ENCODE measurements around the gene LMBR1. TPM values are rescaled to one million over a fixed set of nuclear protein-coding genes. Genes with fewer than 3 reads are reported as not detected.
"Not testable (repeated sequence)": the region's sequence is repeated elsewhere in the genome, so short reads cannot be mapped to it uniquely, and the experiment has no call there.

LMBR1 gene
- total RNA-seq, 6 experiments from 2014 or later, result 33.1 to 37.8 (median 36.1) TPM

- Mint-ChIP-seq H3K36me3 (ENCODE audit: low read depth) (no peaks in the 10 kb centered on the region), H3K4me1 (ENCODE audit: low read depth) (peaks cover 7% of the 10 kb centered on the region), H3K27ac (no peak overlapping the region), H3K4me3 (no peak overlapping the region), H3K27me3 (ENCODE audit: insufficient read depth) (peaks cover 13% of the 10 kb centered on the region; the same call in 1 of the 2 replicates), H3K9me3 (no peaks in the 10 kb centered on the region)
- peak; percentile 19 for DNase-seq
- TF ChIP-seq, protein P1, sequence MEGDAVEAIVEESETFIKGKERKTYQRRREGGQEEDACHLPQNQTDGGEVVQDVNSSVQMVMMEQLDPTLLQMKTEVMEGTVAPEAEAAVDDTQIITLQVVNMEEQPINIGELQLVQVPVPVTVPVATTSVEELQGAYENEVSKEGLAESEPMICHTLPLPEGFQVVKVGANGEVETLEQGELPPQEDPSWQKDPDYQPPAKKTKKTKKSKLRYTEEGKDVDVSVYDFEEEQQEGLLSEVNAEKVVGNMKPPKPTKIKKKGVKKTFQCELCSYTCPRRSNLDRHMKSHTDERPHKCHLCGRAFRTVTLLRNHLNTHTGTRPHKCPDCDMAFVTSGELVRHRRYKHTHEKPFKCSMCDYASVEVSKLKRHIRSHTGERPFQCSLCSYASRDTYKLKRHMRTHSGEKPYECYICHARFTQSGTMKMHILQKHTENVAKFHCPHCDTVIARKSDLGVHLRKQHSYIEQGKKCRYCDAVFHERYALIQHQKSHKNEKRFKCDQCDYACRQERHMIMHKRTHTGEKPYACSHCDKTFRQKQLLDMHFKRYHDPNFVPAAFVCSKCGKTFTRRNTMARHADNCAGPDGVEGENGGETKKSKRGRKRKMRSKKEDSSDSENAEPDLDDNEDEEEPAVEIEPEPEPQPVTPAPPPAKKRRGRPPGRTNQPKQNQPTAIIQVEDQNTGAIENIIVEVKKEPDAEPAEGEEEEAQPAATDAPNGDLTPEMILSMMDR (IDR thresholded peaks at IDR 0.05), result no peak
Measured at GRCh38 chr7:156935250-156935649, 42.3 kb upstream of the LMBR1 start.

DNA sequence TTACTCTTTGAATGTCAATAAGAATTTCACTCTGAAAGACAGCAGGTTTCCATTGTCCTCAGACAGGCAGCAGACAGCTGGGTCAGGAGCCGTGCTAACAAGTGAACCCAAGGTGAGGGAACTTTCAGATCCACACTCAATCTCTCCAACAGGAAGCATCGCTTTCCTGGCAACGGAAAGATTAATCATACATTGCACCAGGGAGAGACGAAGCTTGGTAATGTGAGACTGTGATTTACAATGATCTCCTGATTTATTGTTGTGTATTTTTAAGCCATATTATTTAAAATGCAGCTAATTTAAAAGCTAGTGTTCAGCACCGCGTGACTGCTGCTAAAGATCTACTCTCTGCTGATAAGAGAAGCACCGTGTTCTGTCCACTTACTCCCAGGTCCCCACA is 39.0 kb upstream of the LMBR1 start:
- H3K9me3 Mint-ChIP-seq, result no peaks in the 10 kb centered on the region
- no peak overlapping the region for H3K4me3 Mint-ChIP-seq
- peaks cover 17% of the 10 kb centered on the region for H3K27me3 Mint-ChIP-seq (ENCODE audit: insufficient read depth)
- DNase-seq, result no peak
- peaks cover 20% of the 10 kb centered on the region for H3K4me1 Mint-ChIP-seq (ENCODE audit: low read depth)
- H3K36me3 Mint-ChIP-seq (ENCODE audit: low read depth), result no peaks in the 10 kb centered on the region
- H3K27ac Mint-ChIP-seq, result no peak overlapping the region
- TF ChIP-seq, protein P1 (IDR thresholded peaks at IDR 0.05), result no peak

- Mint-ChIP-seq H3K4me3 (no peak overlapping the region), H3K36me3 (ENCODE audit: low read depth) (no peaks in the 10 kb centered on the region), H3K9me3 (no peaks in the 10 kb centered on the region), H3K27ac (no peak overlapping the region), H3K4me1 (ENCODE audit: low read depth) (peaks cover 20% of the 10 kb centered on the region), H3K27me3 (ENCODE audit: insufficient read depth) (peaks cover 14% of the 10 kb centered on the region)
- TF ChIP-seq, protein P1 (IDR thresholded peaks at IDR 0.05), result no peak
- no peak for DNase-seq
Measured at GRCh38 chr7:156929789-156930539, 37.0 kb upstream of the LMBR1 start.

GRCh38 chr7:156928406-156928747 is 35.4 kb upstream of the LMBR1 start:
- TF ChIP-seq, protein P1 (IDR thresholded peaks at IDR 0.05), result no peak
- no peak overlapping the region for H3K4me3 Mint-ChIP-seq
- no peak for DNase-seq
- peaks cover 15% of the 10 kb centered on the region for H3K27me3 Mint-ChIP-seq (ENCODE audit: insufficient read depth)
- no peak overlapping the region for H3K27ac Mint-ChIP-seq
- H3K4me1 Mint-ChIP-seq (ENCODE audit: low read depth), result peaks cover 20% of the 10 kb centered on the region
- no peaks in the 10 kb centered on the region for H3K9me3 Mint-ChIP-seq
- no peaks in the 10 kb centered on the region for H3K36me3 Mint-ChIP-seq (ENCODE audit: low read depth)

DNA sequence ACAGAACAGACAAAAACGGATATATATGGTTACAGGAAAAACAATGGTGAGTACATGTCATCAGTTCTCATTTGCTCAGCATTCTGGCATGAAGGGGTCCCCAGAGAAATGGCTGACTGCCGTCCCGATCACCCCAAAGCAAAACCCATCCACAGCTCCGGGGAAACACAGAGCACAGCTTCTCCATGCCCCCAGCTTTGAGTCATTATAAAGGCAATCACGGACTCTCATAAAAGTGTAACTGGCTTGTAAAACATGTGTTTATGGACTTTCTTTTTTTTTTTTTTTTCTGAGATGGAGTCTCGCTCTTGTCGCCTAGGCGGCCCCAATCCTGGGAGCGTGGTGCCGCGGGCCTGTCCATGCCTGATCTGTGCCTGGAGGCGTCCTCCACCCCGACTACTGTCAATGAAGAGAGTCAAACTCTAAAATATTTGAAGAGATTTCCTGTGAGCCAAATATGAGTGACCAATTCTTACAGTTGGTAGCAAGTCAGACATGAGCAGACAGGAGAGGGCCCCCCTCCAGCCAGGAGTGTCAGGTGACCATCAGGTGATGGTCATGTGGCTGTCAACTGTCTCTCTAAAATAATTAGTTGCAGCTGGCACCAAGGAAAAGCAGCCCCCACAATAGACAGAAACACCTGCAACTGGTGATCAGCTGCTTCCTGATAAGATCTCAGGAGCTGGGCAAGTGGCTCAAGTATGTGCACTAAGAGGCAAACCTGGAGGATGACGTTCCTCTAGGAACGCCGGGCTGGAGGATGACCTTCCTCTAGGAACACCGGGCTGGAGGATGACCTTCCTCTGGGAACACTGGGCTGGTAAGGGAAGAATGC is 34.8 kb upstream of the LMBR1 start:
- TF ChIP-seq, protein P1 (IDR thresholded peaks at IDR 0.05), result no peak
- Mint-ChIP-seq H3K36me3 (ENCODE audit: low read depth) (no peaks in the 10 kb centered on the region), H3K9me3 (no peaks in the 10 kb centered on the region), H3K4me3 (peak overlapping the region; percentile 10), H3K27me3 (ENCODE audit: insufficient read depth) (peaks cover 19% of the 10 kb centered on the region), H3K27ac (no peak overlapping the region), H3K4me1 (ENCODE audit: low read depth) (peaks cover 20% of the 10 kb centered on the region)
- DNase-seq, result no peak

GRCh38 chr7:156925821-156926220 is 32.8 kb upstream of the LMBR1 start:
- not testable (repeated sequence) for H3K27ac Mint-ChIP-seq; DNase-seq; H3K36me3 Mint-ChIP-seq (ENCODE audit: low read depth); H3K4me3 Mint-ChIP-seq; H3K9me3 Mint-ChIP-seq
- Mint-ChIP-seq H3K4me1 (ENCODE audit: low read depth) (peaks cover 13% of the 10 kb centered on the region), H3K27me3 (ENCODE audit: insufficient read depth) (peaks cover 28% of the 10 kb centered on the region)

GRCh38 chr7:156922304-156922703 is 29.3 kb upstream of the LMBR1 start:
- H3K4me3 Mint-ChIP-seq; H3K4me1 Mint-ChIP-seq (ENCODE audit: low read depth); H3K36me3 Mint-ChIP-seq (ENCODE audit: low read depth); H3K27ac Mint-ChIP-seq; DNase-seq; H3K9me3 Mint-ChIP-seq: not testable (repeated sequence)
- H3K27me3 Mint-ChIP-seq (ENCODE audit: insufficient read depth), result peaks cover 14% of the 10 kb centered on the region

- not testable (repeated sequence) for H3K4me3 Mint-ChIP-seq; DNase-seq; H3K36me3 Mint-ChIP-seq (ENCODE audit: low read depth); H3K4me1 Mint-ChIP-seq (ENCODE audit: low read depth); H3K27ac Mint-ChIP-seq; H3K9me3 Mint-ChIP-seq
- peaks cover 16% of the 10 kb centered on the region for H3K27me3 Mint-ChIP-seq (ENCODE audit: insufficient read depth)
Measured at GRCh38 chr7:156920487-156921373, 27.7 kb upstream of the LMBR1 start.
